Esophagus muscularis mucosa (tissue), 3 donors: ENCODE measurements around the gene TIRAP.

Experiments used
- CTCF ChIP-seq, 3 experiments: fragments of 200-600 bp in 2 of 3; fragments of 450-650 bp in 1 of 3; sonication (generic) in 2 of 3; IDR thresholded peaks; one replicate each; pipeline ENCODE4 v1.5.1; 2017 to 2019; ENCODE audit warnings: antibody characterized with exemption in 3 of 3, mild to moderate bottlenecking in 2 of 3, moderate library complexity in 1 of 3
- POLR2A ChIP-seq: fragments of 450-650 bp; IDR thresholded peaks from one replicate; pipeline ENCODE4 v1.6.1; 2017; ENCODE audit warnings: antibody characterized with exemption, moderate library complexity, mild to moderate bottlenecking, low read depth
- POLR2AphosphoS5 ChIP-seq, 2 donors: sonication (generic); formaldehyde crosslinking; IDR thresholded peaks; one replicate each; pipeline ENCODE4 v1.6.1; 2017; ENCODE audit warnings: antibody characterized with exemption in 2 of 2

- no peak for TF ChIP-seq CTCF (IDR thresholded peaks at IDR 0.05)
- TF ChIP-seq POLR2A, result no peak
- no peak for TF ChIP-seq POLR2AphosphoS5 (IDR thresholded peaks at IDR 0.05)
These were observed 44.5 kb downstream of the TIRAP start for GRCh38 chr11:126327281-126328000.
